ENCODE data around the gene RNU2-1. TPM values are rescaled to one million over a fixed set of nuclear protein-coding genes. Genes with fewer than 3 reads are reported as not detected.
A peak's percentile ranks its signal among the peaks of the same experiment; 100 is the strongest.

RNU2-1 gene
- total RNA-seq, 4 donors from 2014 or later: not detected

DNA sequence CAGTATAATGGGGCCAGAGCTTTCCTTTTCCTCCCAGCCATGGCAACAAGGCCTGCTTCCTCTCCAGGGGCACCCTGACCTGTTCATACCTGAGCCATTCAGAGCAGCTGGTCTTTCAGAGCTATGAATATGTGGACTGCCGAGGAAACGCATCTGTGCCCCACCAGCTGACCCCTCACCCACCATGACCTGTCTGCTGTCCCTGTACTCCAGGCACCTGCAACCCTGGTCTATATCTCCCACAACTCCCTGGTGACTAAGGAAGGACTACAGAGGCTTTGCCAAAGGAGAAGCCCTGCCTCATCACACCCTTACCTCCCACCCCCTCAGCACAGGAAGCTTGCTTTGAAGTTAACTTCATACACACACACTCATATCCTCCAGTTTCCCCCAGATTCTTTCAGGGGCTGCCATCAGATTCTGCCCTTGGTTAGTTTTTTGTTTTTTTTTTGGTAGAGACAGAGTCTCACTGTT lies 16.1 kb downstream of the RNU2-1 start:
- WGBS, 2 donors: 67 to 93% methylated on average over 2 of the region's 2 CpGs
- Histone ChIP-seq H3K27ac (no peak overlapping the region), H3K36me3 (peaks cover 0 to 55% (median 2%) of the 10 kb centered on the region in 3 donors), H3K4me1 (peaks cover 0 to 9% (median 3%) of the 10 kb centered on the region in 4 donors), H3K4me3 (no peak overlapping the region), H3K27me3 (no peaks in the 10 kb centered on the region), H3K9me3 (no peaks in the 10 kb centered on the region)
- TF ChIP-seq EP300 (IDR thresholded peaks at IDR 0.05) (no peak), POLR2A (IDR thresholded peaks at IDR 0.05) (no peak), CTCF (IDR thresholded peaks at IDR 0.05) (no peak)
- DNase-seq (ENCODE audit: low spot score in 2 of 2): no peak

- DNase-seq (ENCODE audit: low spot score in 2 of 2): no peak
- 70 to 78% methylated on average over 4 of the region's 4 CpGs for WGBS, 2 donors
- TF ChIP-seq EP300 (IDR thresholded peaks at IDR 0.05): no peak
- TF ChIP-seq POLR2A (IDR thresholded peaks at IDR 0.05): no peak
- TF ChIP-seq CTCF (IDR thresholded peaks at IDR 0.05): no peak
Measured at GRCh38 chr17:43216762-43217613, 16.8 kb downstream of the RNU2-1 start.

DNA sequence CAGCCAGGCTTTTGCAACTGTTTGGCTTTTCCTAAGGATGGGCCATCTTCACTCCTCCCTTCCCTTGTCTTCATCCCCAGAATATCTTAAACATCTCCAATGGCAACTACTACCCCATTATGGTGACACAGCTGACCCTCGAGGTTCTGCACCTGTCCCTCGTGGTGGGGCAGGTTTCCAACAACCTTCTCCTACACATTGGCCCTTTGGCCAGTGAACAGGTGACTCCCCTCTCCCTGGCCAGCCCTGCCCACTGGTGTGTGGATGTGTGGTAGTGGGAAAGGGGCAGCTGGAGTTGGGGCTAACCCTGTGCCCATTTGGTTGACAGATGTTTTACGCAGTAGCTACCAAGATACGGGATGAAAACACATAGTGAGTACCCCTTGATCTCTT lies 17.4 kb downstream of the RNU2-1 start:
- no peak for TF ChIP-seq POLR2A (IDR thresholded peaks at IDR 0.05)
- H3K4me1 ChIP-seq: peaks cover 0 to 19% (median 6%) of the 10 kb centered on the region in 4 donors
- DNase-seq (ENCODE audit: low spot score in 2 of 2): no peak
- no peaks in the 10 kb centered on the region for H3K9me3 ChIP-seq
- no peak overlapping the region for H3K27ac ChIP-seq
- WGBS, 2 donors: 85 to 93% methylated on average over 4 of the region's 4 CpGs
- no peak overlapping the region for H3K4me3 ChIP-seq
- H3K36me3 ChIP-seq: peaks cover 0 to 49% (median 2%) of the 10 kb centered on the region in 3 donors
- H3K27me3 ChIP-seq: no peaks in the 10 kb centered on the region

More at GRCh38 chr17:43216762-43217613, 16.8 kb downstream of the RNU2-1 start:
- Histone ChIP-seq H3K4me3 (no peak overlapping the region), H3K27ac (no peak overlapping the region), H3K4me1 (peaks cover 0 to 16% (median 6%) of the 10 kb centered on the region in 4 donors), H3K9me3 (no peaks in the 10 kb centered on the region), H3K27me3 (no peaks in the 10 kb centered on the region), H3K36me3 (peaks cover 0 to 50% (median 2%) of the 10 kb centered on the region in 3 donors)

- TF ChIP-seq POLR2A (IDR thresholded peaks at IDR 0.05): no peak
- no peaks in the 10 kb centered on the region for H3K27me3 ChIP-seq
- H3K4me3 ChIP-seq: no peak overlapping the region
- H3K4me1 ChIP-seq: peaks cover 0 to 27% (median 11%) of the 10 kb centered on the region in 4 donors
- H3K9me3 ChIP-seq: no peaks in the 10 kb centered on the region
- 82 to 85% methylated on average over 3 of the region's 3 CpGs for WGBS, 2 donors
- H3K27ac ChIP-seq: no peak overlapping the region
- peaks cover 0 to 52% (median 2%) of the 10 kb centered on the region in 3 donors for H3K36me3 ChIP-seq
- DNase-seq (ENCODE audit: low spot score in 2 of 2): no peak
Measured at GRCh38 chr17:43215341-43215740, 18.4 kb downstream of the RNU2-1 start.

DNA sequence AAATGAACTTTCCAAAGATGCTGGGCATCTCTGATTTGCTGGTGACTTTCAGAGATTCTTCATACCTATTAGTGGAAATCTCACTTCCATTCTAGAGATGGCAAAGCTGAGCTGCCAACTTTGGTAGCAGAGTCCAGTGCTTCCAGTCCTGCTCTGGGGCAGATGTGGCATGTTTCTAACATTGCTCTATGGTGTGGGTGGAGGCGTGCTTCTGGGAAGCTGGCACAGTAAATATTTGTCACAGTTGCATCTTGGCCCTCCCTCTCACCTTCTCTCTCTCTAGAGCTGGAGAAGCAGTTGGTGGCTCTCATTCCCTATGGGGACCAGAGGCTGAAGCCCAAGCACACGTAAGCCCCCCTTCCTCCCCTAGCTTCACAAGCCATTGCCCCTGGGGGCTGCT lies 20.2 kb downstream of the RNU2-1 start:
- H3K27me3 ChIP-seq: no peaks in the 10 kb centered on the region
- WGBS, 2 donors: 77 to 95% methylated on average over 2 of the region's 2 CpGs
- TF ChIP-seq EP300 (IDR thresholded peaks at IDR 0.05) (no peak), POLR2A (IDR thresholded peaks at IDR 0.05) (no peak)
- no peak overlapping the region for H3K4me3 ChIP-seq
- DNase-seq (ENCODE audit: low spot score in 2 of 2): no peak
- no peaks in the 10 kb centered on the region for H3K9me3 ChIP-seq
- peaks cover 0 to 61% (median 2%) of the 10 kb centered on the region in 3 donors for H3K36me3 ChIP-seq
- peaks cover 0 to 27% (median 11%) of the 10 kb centered on the region in 4 donors for H3K4me1 ChIP-seq
- H3K27ac ChIP-seq: peak overlapping the region in 1 of 4 donors; percentile 84

DNA sequence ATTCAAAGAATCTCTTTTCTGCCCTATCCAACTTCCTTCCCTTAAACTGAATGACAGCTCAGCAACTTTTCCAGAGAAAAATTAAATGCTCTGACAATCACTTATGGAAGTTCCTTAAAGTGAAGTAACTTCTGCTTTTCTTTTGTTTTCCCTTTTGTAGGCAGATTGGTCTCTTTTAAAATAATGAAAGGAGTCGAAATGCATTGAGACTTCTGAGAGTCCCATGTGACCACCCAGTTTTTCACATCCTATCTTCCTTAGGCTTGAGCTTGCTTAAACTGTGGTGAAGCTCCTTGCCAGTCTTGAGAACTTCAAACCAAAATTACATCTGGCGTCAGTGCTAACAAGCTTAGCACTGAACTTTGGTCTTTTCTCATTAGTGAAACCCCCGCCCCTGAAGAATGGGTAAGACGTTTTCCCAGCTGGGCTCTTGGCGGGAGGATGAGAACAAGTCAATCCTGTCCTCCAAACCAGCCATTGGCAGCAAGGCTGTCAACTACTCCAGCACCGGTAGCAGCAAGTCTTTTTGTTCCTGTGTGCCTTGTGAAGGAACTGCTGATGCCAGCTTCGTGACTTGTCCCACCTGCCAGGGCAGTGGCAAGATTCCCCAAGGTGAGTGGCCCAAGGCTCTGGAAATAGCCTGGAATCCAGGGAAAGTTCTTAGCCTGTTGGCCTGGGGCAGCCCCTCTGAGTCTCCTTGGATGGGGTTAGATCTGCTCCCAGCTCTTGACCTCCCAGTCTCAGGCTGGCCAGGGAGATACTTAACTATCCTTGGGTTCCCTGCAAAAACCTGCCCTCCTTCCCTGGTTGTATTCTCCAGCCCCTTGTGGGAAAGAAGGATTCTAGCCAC lies 20.9 kb downstream of the RNU2-1 start:
- no peaks in the 10 kb centered on the region for H3K9me3 ChIP-seq
- WGBS, 2 donors: 48 to 70% methylated on average over 7 of the region's 7 CpGs
- H3K27me3 ChIP-seq: no peaks in the 10 kb centered on the region
- TF ChIP-seq CTCF (IDR thresholded peaks at IDR 0.05) (no peak), EP300 (IDR thresholded peaks at IDR 0.05) (no peak), POLR2A (IDR thresholded peaks at IDR 0.05) (no peak)
- no peak for DNase-seq (ENCODE audit: low spot score in 2 of 2)
- peaks cover 0 to 62% (median 2%) of the 10 kb centered on the region in 3 donors for H3K36me3 ChIP-seq
- H3K4me1 ChIP-seq: peaks cover 0 to 27% (median 11%) of the 10 kb centered on the region in 4 donors
- H3K27ac ChIP-seq: peak overlapping the region in 3 of 4 donors; percentile 79 to 84 (median 83)
- H3K4me3 ChIP-seq: peak overlapping the region; percentile 36 to 74 (median 62)

All from tibial nerve (tissue), 4 donors.